GM18526 (cell line): ENCODE measurements around the gene CALCOCO2.

Experiments used
- POLR2A ChIP-seq: IDR thresholded peaks from 3 replicates; pipeline ENCODE4 v1.6.1; 2011; ENCODE audit not compliant: insufficient read length; ENCODE audit errors: extremely low read depth

Gene CALCOCO2

GRCh38 chr17:48860034-48860433, 29.2 kb downstream of the CALCOCO2 start:
- no peak for TF ChIP-seq POLR2A

- no peak for TF ChIP-seq POLR2A
These were observed 29.6 kb downstream of the CALCOCO2 start for GRCh38 chr17:48860456-48860855.

DNA sequence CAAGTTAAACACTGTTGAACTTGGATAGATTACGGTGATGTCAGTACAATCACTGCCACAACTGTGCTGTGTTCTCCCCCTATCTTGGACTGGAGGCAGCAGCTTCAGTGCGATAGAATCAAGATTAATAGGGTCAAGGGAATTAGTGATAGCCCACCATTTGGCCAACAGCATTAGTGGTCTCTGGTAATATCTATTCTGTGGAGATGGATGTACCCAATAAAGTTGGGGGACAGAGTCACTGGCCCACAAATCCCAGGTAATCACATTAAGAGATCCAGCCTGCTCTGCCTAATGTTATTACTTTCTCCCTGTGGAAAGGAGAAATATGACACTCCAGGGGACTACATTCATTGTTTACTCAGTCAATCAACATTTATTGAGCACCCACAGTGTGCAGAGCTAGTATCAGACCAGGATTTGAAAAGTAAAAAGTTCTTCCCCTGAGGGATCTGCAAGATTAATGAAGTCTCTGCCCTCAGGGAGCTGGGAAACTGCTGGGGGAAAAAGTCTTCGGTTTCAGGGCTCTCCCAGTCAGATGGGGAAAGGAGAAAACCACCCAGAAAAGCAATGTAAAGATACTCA, 38.2 kb downstream of the CALCOCO2 start:
- no peak for TF ChIP-seq POLR2A

- no peak for TF ChIP-seq POLR2A
These were observed 39.0 kb downstream of the CALCOCO2 start for GRCh38 chr17:48869821-48870318.

DNA sequence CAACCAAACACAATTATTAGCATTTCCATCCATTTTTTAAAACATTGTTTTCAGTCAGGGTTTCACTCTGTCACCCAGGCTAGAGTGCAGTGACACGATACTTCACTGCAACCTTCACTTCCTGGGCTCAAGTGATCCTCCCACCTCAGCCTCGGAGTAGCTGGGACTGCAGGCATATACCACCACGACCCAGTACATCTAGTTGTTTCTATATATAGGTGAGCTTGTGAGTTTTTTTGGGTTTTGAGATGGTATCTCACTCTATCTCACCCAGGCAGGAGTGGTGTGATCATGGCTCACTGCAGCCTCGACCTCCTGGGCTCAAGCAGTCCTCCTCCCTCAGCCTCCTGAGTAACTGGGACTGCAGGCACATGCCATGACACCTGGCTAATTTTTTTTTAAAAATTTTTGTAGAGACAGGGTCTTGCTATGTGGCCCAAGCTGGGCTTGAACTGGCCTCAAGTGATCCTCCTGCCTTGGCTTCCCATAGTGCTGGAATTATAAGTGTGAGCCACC, 40.3 kb downstream of the CALCOCO2 start:
- no peak for TF ChIP-seq POLR2A

DNA sequence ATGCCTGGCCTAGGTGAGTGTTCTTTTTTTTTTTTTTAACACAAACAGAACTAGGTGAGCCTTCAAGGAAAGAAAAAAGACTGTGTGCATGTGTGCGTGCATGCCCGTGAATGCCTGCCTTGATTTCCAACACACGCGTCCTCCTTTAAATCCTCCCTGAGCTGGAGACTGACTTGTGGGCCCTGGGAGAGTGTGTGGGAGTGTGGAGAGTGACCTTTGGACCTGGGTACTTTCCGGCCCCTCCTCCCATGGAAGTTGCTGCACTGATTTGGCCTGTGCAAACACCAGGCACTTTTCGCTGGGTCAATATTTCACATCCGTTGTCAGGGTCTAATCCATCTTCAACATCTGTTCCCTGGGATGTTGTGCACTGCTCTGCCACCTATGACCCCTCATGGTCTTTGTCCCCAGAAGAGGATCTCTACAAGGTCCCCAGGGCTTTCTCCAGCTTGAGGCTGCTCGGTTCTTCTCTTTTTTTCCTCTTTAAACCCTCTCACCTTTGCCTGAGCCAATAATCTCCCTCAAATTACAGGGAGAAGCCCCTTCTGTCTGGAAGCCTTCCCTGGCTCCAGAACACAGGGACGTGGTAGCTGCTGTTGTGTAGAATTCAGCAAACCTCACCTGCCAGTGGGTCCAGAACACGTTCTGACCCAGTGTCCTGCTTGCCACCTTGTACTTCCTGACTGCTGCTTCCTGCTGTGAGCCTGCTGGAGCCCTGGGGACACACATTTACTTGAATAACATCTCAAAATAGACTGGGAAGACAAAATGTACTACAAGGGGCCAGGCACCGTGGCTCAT, 40.9 kb downstream of the CALCOCO2 start:
- TF ChIP-seq POLR2A, result no peak

DNA sequence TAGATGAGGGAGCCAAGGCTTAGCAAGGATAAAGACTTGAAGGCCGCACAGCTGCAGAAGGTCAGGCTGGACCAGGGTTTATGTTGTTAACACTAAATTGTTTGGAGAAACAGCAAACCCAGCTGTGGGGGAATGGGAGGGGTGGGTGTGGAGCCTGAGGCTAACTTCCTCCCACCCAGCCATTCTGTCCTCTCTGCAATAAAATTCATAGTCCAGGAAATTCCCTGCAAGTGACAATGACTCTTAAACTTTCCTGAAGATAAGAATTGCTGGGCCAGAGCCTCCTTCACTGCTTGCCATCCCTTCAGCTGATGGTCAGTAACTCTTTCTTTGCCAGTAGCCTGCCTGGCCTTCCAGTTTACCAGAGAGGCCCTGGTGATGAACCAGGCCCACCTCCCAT, 42.4 kb downstream of the CALCOCO2 start:
- TF ChIP-seq POLR2A, result no peak

- no peak for TF ChIP-seq POLR2A
These were observed 43.0 kb downstream of the CALCOCO2 start for GRCh38 chr17:48873696-48874443.

GRCh38 chr17:48878920-48879898, 48.4 kb downstream of the CALCOCO2 start:
- TF ChIP-seq POLR2A, result no peak

DNA sequence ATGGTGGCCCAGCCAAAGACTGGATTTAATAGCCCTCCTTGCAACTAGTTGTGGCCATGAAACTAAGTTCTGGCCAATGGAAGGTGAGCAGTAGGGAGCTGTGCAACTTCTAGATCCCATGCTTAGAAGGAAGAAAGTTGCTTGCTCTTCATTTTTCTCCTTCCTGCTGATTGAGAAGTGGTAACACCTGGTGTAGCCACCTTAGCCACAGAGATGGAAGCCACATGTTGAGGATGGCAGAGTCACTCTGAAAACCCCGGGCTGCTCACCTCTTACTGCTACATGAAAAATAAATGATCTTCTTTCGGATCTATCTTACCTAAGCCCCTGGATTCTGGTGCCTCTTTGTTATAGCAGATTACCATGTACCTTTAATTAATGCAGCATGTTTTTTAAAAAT, 51.4 kb downstream of the CALCOCO2 start:
- no peak for TF ChIP-seq POLR2A

GRCh38 chr17:48883171-48883570, 52.3 kb downstream of the CALCOCO2 start:
- TF ChIP-seq POLR2A, result no peak

GRCh38 chr17:48890086-48890485, 59.3 kb downstream of the CALCOCO2 start:
- no peak for TF ChIP-seq POLR2A

DNA sequence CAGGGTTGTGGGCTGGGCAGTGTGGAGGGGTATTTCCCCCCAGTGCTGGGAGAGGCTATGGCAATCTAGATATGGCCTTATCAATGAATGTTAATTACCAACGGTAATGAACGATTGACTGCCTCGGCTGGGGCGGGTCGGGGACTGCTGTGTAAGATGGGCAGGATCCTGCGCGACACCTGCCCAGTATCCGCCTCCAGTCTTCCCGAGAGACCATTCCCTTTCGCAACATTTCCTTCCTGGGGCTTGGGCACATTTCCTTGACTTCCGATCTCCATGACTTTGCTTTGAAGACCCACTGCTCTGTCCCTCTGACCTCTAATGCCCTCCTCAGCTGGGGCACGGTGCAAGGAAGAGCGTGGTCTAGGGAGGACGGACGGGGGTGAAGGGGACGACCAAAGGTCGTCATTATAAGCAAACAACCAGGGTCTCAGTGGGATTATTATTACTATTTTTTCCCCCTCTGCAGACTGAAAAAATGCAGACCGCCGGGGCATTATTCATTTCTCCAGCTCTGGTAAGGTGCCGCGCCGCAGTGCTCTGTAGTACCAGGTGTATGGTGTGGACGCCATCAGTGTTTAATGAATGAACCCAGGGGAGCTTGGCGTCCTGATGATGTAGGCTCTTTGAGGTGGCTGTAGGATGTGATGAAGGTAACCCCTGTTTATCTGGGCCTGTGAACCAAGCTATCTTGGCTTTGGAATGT, 62.3 kb downstream of the CALCOCO2 start:
- TF ChIP-seq POLR2A, result no peak
